Epithelial cell of proximal tubule (primary cell): Measurements from ENCODE around the gene SFXN2. TPM values are rescaled to one million over a fixed set of nuclear protein-coding genes. Genes with fewer than 3 reads are reported as not detected.

Source experiments
- DNase-seq: peaks from one replicate; pipeline ENCODE4 v3.0.0-alpha.2; 2011; ENCODE audit warnings: low read depth
- H3K4me3 ChIP-seq: 2 replicates; pipeline ENCODE4 v1.5.1; 2011; ENCODE audit warnings: low read depth, mild to moderate bottlenecking, low read length
- total RNA-seq: library from RNA; depleted of rRNA; stranded (reverse); fragments of >200 nt; gene quantifications from 2 replicates; pipeline ENCODE4 v1.2.3, GENCODE V29; 2015
- TF ChIP-seq, protein P1 (sequence below): conservative IDR thresholded peaks from 2 replicates; pipeline ENCODE4 v1.5.1; 2012; ENCODE audit warnings: low read depth, mild to moderate bottlenecking, low read length

The SFXN2 gene
- total RNA-seq, 1 donor from 2014 or later, result 5.3 TPM

DNA sequence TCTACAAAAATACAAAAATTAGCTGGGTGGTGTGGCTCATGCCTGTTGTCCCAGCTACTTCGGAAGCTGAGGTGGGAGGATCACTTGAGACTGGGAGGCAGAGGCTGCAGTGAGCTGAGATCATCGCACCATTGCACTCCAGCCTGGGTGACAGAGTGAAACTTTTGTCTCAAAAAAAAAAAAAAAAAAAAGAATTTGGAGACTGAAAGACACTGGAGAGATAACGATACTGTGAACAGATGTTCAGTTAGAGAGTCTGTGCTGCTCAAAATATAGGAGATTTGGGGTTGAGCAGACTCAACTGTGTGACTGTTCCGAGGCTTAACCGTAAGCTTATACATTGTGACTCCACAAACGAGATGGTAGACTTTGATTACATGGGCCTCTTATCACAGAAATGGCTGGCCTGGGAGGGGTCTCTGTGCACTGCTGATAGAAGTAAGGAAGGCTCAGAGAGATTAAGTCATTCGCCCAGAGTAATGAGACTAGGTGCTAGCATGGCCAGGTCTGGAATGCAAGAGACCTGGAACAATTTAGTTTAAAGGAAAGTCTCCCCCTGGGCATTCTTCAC, 48.7 kb downstream of the SFXN2 start:
- TF ChIP-seq, protein P1, sequence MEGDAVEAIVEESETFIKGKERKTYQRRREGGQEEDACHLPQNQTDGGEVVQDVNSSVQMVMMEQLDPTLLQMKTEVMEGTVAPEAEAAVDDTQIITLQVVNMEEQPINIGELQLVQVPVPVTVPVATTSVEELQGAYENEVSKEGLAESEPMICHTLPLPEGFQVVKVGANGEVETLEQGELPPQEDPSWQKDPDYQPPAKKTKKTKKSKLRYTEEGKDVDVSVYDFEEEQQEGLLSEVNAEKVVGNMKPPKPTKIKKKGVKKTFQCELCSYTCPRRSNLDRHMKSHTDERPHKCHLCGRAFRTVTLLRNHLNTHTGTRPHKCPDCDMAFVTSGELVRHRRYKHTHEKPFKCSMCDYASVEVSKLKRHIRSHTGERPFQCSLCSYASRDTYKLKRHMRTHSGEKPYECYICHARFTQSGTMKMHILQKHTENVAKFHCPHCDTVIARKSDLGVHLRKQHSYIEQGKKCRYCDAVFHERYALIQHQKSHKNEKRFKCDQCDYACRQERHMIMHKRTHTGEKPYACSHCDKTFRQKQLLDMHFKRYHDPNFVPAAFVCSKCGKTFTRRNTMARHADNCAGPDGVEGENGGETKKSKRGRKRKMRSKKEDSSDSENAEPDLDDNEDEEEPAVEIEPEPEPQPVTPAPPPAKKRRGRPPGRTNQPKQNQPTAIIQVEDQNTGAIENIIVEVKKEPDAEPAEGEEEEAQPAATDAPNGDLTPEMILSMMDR, result no peak
- no peak for DNase-seq
- H3K4me3 ChIP-seq, result no peak overlapping the region

DNA sequence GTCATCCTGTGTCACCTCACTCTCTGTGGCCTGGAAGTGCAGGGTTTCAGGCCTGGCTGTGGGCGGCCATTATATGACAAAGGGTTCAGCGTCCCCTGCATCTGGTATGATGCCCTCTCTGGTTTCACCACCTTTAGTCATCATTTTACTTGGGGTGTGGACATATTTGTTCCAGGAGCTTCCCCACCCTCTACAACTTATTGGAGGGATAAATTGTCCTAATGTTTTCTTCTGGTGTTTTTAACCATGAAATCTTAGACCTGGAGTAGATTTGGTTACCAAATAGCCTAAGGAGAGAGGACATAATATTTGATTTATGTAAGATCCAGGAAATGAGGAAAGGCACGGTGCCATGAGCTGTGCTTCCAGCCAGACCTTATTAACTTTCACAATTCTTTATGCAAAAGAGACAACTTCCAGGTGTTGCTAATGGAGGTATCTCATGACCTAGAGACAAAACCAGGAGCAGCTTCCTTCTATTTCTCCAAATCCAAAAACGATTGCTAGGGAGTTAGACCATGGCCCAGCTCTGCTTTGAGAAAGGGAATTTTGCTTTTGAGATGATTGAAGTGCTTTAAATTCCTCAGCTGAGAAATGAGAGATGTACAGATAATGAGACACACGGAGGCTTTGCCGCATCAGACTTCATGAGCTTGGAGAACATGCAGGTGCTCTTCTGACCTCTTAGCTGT, 50.2 kb downstream of the SFXN2 start:
- TF ChIP-seq, protein P1, result no peak
- no peak for DNase-seq
- H3K4me3 ChIP-seq, result no peak overlapping the region

DNA sequence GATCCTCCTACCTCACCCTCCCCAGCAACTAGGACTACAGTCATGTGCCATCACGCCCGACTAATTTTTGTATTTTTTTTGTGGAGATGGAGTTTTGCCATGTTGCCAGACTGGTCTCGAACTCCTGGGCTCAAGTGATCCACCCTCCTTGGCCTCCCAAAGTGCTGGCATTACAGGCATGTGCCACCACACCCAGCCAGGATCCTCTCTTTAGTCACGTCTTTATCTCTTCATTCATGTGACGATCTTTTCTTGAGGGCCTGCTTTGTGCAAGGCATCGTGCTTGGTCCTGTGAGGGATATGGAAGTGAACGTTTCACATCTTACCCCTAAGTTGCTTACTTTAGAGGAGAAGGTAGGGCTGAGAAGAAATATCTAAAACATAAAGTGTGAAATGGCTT, 50.9 kb downstream of the SFXN2 start:
- H3K4me3 ChIP-seq, result no peak overlapping the region
- TF ChIP-seq, protein P1, result no peak
- DNase-seq, result no peak

DNA sequence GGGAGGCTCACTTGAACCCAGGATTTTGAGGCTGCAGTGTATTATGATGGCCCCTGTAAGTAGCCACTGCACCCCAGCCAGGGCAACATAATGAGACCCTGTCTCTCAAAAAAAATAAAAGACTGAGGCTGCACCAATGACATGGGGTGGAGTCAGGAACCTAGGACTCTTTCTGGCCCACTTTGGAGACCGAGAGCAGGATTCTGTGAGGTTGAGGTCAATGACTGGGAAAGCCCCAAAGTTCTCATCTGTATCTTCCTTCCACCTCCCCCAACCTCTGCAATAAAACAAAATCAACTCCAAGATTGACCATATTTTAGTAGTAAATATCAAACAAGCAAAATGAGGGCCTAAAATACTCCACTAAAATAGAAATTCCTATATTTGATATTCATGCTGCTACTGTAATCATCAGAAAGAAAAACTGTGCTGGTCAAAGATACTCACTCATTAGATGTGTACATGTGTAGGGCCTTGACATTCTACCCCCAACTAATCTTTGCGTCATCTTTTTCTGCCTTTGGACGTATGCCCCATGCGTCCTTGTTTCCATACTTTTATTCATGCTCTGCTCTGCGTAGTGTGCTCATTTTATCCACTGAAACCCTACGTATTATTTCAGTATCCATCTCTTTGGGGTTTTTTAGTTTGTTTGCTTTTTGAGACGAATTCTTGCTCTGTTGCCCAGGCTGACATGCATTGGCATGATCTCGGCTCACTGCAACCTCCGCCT, 53.2 kb downstream of the SFXN2 start:
- DNase-seq, result no peak
- TF ChIP-seq, protein P1, result no peak

DNA sequence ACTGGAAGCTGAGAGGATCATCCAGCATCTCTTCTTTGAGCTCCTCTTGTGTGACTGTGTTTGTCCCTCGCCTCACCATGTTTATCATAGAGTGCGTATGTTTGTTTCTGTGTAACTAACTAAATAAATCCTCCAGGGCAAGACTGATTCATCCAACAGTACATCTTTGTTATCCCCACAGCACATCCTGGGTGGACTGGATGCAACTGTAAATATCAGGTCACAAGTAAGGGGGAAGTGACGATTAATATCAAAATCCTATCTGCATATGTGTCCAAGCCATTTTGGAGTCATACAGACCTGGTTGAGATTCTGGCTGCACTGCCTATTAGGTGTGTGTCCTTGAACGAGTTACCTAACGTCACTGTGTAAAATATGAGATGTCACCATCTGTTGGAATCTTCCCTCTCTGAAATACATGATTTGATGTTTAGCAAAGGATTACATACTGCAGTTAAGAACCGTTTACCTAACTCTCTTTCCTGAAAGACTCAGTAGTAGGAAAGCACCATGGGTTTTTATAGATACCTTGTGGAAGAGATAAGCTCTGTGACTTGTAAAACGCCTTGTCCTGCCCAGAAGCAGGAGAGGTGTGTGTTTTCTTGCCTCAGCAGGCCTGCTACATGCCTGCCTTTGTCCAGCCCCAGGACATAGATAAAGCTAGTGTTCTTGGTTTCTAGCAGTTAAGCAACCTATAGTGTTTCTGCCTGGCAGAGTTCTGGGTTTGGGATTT, 55.1 kb downstream of the SFXN2 start:
- no peak overlapping the region for H3K4me3 ChIP-seq
- no peak for DNase-seq
- TF ChIP-seq, protein P1, result no peak

More for the DNA sequence above, 53.2 kb downstream of the SFXN2 start:
- no peak overlapping the region for H3K4me3 ChIP-seq

DNA sequence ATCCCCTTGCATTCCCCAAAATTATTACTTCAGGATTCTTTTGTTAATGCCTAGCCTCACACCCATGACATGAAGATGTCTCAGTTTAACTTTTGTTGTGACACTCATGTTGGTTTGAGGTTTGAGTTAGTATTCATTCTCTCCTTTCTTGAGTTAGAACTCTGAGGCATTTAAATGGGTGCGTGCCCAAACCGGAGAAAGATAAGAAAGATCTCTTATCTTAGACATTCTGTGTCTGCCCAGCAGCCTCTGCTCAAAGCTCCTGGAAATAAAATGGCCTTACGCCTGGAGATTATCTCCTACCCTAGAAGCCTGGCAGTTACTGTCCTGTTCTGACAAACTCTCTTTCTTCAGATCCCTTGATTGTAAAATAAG, 55.7 kb downstream of the SFXN2 start:
- no peak overlapping the region for H3K4me3 ChIP-seq
- DNase-seq, result no peak
- TF ChIP-seq, protein P1, result no peak
